COLO668 (cell line): ENCODE results near the gene AARS1.
"Not testable (repeated sequence)": the region's sequence is repeated elsewhere in the genome, so short reads cannot be mapped to it uniquely, and the experiment has no call there.

ENCODE experiments used
- DNase-seq: peaks from one replicate; lab custom pipeline; 2025; ENCODE audit not compliant: unreplicated experiment; lab: John Stamatoyannopoulos, UW

The AARS1 gene

GRCh38 chr16:70289229-70290094, at the start of gene AARS1:
AARS1 (minus strand) TSS chr16:70289506; CDS start chr16:70282763, 6,743 bp downstream.
- peak; percentile 98 for DNase-seq

GRCh38 chr16:70337814-70338213, 48.5 kb upstream of the AARS1 start:
- DNase-seq, result no peak

- not testable (repeated sequence) for DNase-seq
Measured at GRCh38 chr16:70332728-70333127, 43.4 kb upstream of the AARS1 start.

- DNase-seq, result no peak
Measured at GRCh38 chr16:70331588-70332358, 42.5 kb upstream of the AARS1 start.

GRCh38 chr16:70331091-70331490, 41.8 kb upstream of the AARS1 start:
- DNase-seq, result no peak

GRCh38 chr16:70324998-70325747, 35.9 kb upstream of the AARS1 start:
- DNase-seq, result no peak

- DNase-seq, result no peak
Measured at GRCh38 chr16:70320121-70320520, 30.8 kb upstream of the AARS1 start.

- not testable (repeated sequence) for DNase-seq
Measured at GRCh38 chr16:70307726-70308125, 18.4 kb upstream of the AARS1 start.

GRCh38 chr16:70306880-70307279, 17.6 kb upstream of the AARS1 start:
- DNase-seq, result no peak

- DNase-seq, result no peak
Measured at GRCh38 chr16:70304892-70305448, 15.7 kb upstream of the AARS1 start.

- DNase-seq, result no peak
Measured at GRCh38 chr16:70302745-70303144, 13.4 kb upstream of the AARS1 start.

GRCh38 chr16:70301121-70301520, 11.8 kb upstream of the AARS1 start:
- DNase-seq, result no peak

GRCh38 chr16:70298988-70299938, 10.0 kb upstream of the AARS1 start, which contains the start of gene DDX19B:
DDX19B (plus strand) TSS chr16:70299186; CDS start chr16:70299298, 112 bp downstream.
- peak; percentile 89 for DNase-seq

GRCh38 chr16:70295634-70296033, 6.3 kb upstream of the AARS1 start:
- DNase-seq, result no peak

GRCh38 chr16:70294385-70295025, 5.2 kb upstream of the AARS1 start:
- no peak for DNase-seq

- not testable (repeated sequence) for DNase-seq
Measured at GRCh38 chr16:70292148-70292547, 2.8 kb upstream of the AARS1 start.

GRCh38 chr16:70290949-70291519, 1.7 kb upstream of the AARS1 start:
- no peak for DNase-seq

- not testable (repeated sequence) for DNase-seq
Measured at GRCh38 chr16:70287304-70287971, 1.9 kb downstream of the AARS1 start.
